AG04450 (cell line): ENCODE measurements around the gene SORCS2. TPM values are rescaled to one million over a fixed set of nuclear protein-coding genes. Genes with fewer than 3 reads are reported as not detected.

ENCODE experiments used
- CTCF ChIA-PET: fragments of 300-600, 350-600 bp; formaldehyde crosslinking; extraction: SDS; loops from one replicate; lab custom pipeline; 2022; ENCODE audit warnings: antibody characterized with exemption, inconsistent platforms; lab: Charles Lee
- POLR2A ChIA-PET: fragments of 350-600 bp; formaldehyde crosslinking; extraction: SDS; loops from one replicate; lab custom pipeline; 2021; ENCODE audit warnings: antibody characterized with exemption, inconsistent platforms; lab: Yijun Ruan, JAX
- DNase-seq: peaks from one replicate; pipeline ENCODE4 v3.0.0-alpha.2; 2011; ENCODE audit warnings: low read depth, low spot score
- H3K27ac ChIP-seq: one replicate; pipeline ENCODE4 v1.5.1; 2012; ENCODE audit warnings: low read depth, low read length, control low read depth
- H3K27me3 ChIP-seq: one replicate; pipeline ENCODE4 v1.6.0; 2012; ENCODE audit warnings: low read length; ENCODE audit not compliant: control insufficient read depth, insufficient read depth
- H3K4me3 ChIP-seq: 2 replicates; pipeline ENCODE4 v1.5.1; 2011; ENCODE audit warnings: mild to moderate bottlenecking, low read depth, low read length, control low read depth
- H3K9me3 ChIP-seq: 2 replicates; pipeline ENCODE4 v1.5.1; 2012; ENCODE audit warnings: low read length; ENCODE audit not compliant: control insufficient read depth, insufficient read depth
- CTCF ChIP-seq: IDR thresholded peaks from 2 replicates; pipeline ENCODE4 v1.5.1; 2011; ENCODE audit warnings: low read depth, low read length, control low read depth, inconsistent platforms
- polyA plus RNA-seq: library from polyadenylated mRNA; depleted of rRNA; stranded (reverse); fragments of >200 nt; gene quantifications from 2 replicates; pipeline ENCODE4 v1.2.3, GENCODE V29; 2011

Gene SORCS2
- polyA plus RNA-seq, 1 experiment = 0.29 TPM

DNA sequence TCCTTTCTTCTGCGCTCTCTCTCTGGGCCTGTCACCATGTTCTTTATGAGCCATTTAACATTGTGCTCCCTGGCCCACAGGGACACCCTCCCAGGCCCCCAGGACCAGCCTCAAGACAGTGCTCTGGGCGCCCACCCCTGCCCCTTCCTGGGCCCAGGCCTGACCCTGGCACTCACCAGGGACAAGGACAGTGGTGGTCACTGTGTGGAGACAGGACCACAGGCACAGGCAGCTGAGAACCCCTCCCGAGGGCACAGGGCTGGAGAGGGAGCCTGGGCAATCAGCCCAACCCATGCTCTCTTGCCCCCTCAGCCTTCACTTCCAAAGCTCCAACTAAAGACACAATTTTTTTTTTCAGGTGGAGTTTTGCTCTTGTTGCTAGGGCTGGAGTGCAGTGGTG is 460.6 kb downstream of the SORCS2 start:
- Histone ChIP-seq H3K27me3 (no peaks in the 10 kb centered on the region), H3K27ac (no peak overlapping the region), H3K9me3 (peaks cover 12% of the 10 kb centered on the region; the same call in 1 of the 2 replicates), H3K4me3 (no peak overlapping the region)
- TF ChIP-seq CTCF = no peak
- no peak for DNase-seq
- CTCF ChIA-PET = no interaction called here
- POLR2A ChIA-PET = no interaction called here

- DNase-seq = no peak
- H3K27ac ChIP-seq = no peak overlapping the region
- no peak overlapping the region for H3K4me3 ChIP-seq
- CTCF ChIA-PET = no interaction called here
- TF ChIP-seq CTCF = no peak
- POLR2A ChIA-PET = no interaction called here
- H3K9me3 ChIP-seq = peaks cover 12% of the 10 kb centered on the region; the same call in 1 of the 2 replicates
- H3K27me3 ChIP-seq = no peaks in the 10 kb centered on the region
Measured at GRCh38 chr4:7653510-7654369, 461.4 kb downstream of the SORCS2 start.

GRCh38 chr4:7654550-7655445 is 462.5 kb downstream of the SORCS2 start:
- Histone ChIP-seq H3K27ac (no peak overlapping the region), H3K27me3 (no peaks in the 10 kb centered on the region), H3K4me3 (no peak overlapping the region), H3K9me3 (peaks cover 4% of the 10 kb centered on the region; the same call in 1 of the 2 replicates)
- no peak for TF ChIP-seq CTCF
- ChIA-PET POLR2A (no interaction called here), CTCF (no interaction called here)
- DNase-seq = no peak

GRCh38 chr4:7655511-7656243 is 463.3 kb downstream of the SORCS2 start:
- no peak for DNase-seq
- Histone ChIP-seq H3K9me3 (no peaks in the 10 kb centered on the region; the same call in 1 of the 2 replicates), H3K27me3 (no peaks in the 10 kb centered on the region), H3K4me3 (no peak overlapping the region), H3K27ac (no peak overlapping the region)
- ChIA-PET CTCF (no interaction called here), POLR2A (no interaction called here)
- no peak for TF ChIP-seq CTCF
